ENCODE data around the gene FRMD4B. TPM values are rescaled to one million over a fixed set of nuclear protein-coding genes. Genes with fewer than 3 reads are reported as not detected.

FRMD4B gene
- total RNA-seq, 2 donors from 2014 or later: 30.6 to 37.8 TPM

GRCh38 chr3:69409831-69410230 lies 23.9 kb upstream of the FRMD4B start:
- Histone ChIP-seq H3K27ac (peak overlapping the region in 1 of 2 donors; percentile 43), H3K9me3 (peaks cover 0 to 6% of the 10 kb centered on the region in 2 donors), H3K4me1 (peaks cover 0 to 34% of the 10 kb centered on the region in 2 donors), H3K4me3 (no peak overlapping the region), H3K27me3 (no peaks in the 10 kb centered on the region), H3K36me3 (no peaks in the 10 kb centered on the region)
- no peak for DNase-seq (ENCODE audit: low spot score)
- TF ChIP-seq, protein P1, sequence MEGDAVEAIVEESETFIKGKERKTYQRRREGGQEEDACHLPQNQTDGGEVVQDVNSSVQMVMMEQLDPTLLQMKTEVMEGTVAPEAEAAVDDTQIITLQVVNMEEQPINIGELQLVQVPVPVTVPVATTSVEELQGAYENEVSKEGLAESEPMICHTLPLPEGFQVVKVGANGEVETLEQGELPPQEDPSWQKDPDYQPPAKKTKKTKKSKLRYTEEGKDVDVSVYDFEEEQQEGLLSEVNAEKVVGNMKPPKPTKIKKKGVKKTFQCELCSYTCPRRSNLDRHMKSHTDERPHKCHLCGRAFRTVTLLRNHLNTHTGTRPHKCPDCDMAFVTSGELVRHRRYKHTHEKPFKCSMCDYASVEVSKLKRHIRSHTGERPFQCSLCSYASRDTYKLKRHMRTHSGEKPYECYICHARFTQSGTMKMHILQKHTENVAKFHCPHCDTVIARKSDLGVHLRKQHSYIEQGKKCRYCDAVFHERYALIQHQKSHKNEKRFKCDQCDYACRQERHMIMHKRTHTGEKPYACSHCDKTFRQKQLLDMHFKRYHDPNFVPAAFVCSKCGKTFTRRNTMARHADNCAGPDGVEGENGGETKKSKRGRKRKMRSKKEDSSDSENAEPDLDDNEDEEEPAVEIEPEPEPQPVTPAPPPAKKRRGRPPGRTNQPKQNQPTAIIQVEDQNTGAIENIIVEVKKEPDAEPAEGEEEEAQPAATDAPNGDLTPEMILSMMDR (IDR thresholded peaks at IDR 0.05): no peak

DNA sequence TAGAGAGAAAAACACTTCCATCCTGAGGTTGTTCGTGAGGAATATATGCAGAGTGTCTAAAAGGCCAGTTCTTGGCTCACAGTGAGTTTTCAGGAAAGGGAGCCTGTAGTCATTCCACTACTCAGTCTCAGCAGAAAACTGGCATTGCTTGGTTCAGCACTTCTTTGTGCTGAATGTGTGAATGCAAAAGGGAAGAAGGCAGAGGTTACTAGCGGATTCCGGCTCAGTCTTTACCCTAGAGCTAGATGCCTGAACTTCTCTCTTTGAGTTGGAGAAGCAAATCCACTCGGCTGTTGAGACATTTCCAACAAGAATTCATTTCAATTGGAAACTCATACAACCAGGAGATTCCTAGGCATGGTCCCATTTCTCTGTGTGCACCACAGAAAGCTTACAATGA lies 23.1 kb upstream of the FRMD4B start:
- Histone ChIP-seq H3K27ac (no peak overlapping the region), H3K4me1 (peaks cover 0 to 34% of the 10 kb centered on the region in 2 donors), H3K36me3 (no peaks in the 10 kb centered on the region), H3K9me3 (peaks cover 0 to 7% of the 10 kb centered on the region in 2 donors), H3K4me3 (no peak overlapping the region), H3K27me3 (no peaks in the 10 kb centered on the region)
- TF ChIP-seq, protein P1 (IDR thresholded peaks at IDR 0.05): no peak
- DNase-seq (ENCODE audit: low spot score): no peak

DNA sequence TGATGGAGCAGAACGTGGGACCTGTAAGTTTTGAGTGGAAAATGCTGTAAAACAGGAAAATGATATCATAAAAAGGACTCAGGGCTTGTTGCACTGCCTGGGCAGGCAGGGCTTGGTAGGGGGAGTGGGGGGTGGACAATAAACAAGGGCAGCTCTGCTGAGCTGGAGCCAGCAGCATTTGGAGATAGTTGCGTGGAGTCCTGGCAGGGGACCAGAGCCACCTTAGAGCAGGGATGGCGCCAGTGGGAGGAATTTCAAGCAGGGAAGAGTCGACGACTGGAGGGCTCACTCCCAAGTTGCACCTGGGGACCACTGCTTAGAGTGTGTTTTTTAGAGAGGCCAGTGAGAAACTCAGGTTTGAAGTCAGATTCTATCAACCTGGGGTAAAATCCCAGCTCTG lies 22.7 kb upstream of the FRMD4B start:
- peaks cover 0 to 34% of the 10 kb centered on the region in 2 donors for H3K4me1 ChIP-seq
- H3K36me3 ChIP-seq: no peaks in the 10 kb centered on the region
- TF ChIP-seq, protein P1 (IDR thresholded peaks at IDR 0.05): no peak
- H3K4me3 ChIP-seq: no peak overlapping the region
- peak overlapping the region in 1 of 2 donors; percentile 35 for H3K27ac ChIP-seq
- peaks cover 0 to 7% of the 10 kb centered on the region in 2 donors for H3K9me3 ChIP-seq
- no peak for DNase-seq (ENCODE audit: low spot score)
- no peaks in the 10 kb centered on the region for H3K27me3 ChIP-seq

GRCh38 chr3:69407908-69408307 lies 22.0 kb upstream of the FRMD4B start:
- Histone ChIP-seq H3K4me3 (no peak overlapping the region), H3K27ac (no peak overlapping the region), H3K27me3 (no peaks in the 10 kb centered on the region), H3K36me3 (no peaks in the 10 kb centered on the region), H3K4me1 (peaks cover 0 to 34% of the 10 kb centered on the region in 2 donors), H3K9me3 (peaks cover 0 to 7% of the 10 kb centered on the region in 2 donors)
- TF ChIP-seq, protein P1 (IDR thresholded peaks at IDR 0.05): no peak
- no peak for DNase-seq (ENCODE audit: low spot score)

DNA sequence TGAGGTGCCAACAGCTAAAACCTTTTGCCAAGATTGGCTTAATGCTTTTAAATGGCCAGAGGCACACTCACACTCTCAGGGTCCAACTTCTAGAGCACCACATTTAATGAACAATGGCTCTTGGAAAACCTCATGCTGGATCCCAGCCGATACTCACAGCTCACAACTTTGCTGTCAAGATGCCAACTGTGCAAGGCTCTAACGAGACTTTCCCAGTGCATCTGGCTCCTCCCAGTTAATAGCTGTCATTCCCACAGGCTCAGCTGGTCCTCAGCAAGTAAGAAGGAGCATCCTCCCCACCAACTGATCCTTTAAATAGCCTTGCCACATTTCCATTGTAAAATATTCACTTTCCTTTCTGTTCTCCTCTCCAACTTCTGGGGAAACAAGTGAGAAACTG lies 20.3 kb upstream of the FRMD4B start:
- TF ChIP-seq, protein P1 (IDR thresholded peaks at IDR 0.05): no peak
- DNase-seq (ENCODE audit: low spot score): peak; percentile 66
- H3K4me1 ChIP-seq: peaks cover 0 to 34% of the 10 kb centered on the region in 2 donors

GRCh38 chr3:69405067-69405466 lies 19.2 kb upstream of the FRMD4B start:
- H3K9me3 ChIP-seq: peaks cover 0 to 7% of the 10 kb centered on the region in 2 donors
- H3K4me1 ChIP-seq: peaks cover 0 to 32% of the 10 kb centered on the region in 2 donors
- DNase-seq (ENCODE audit: low spot score): no peak
- H3K4me3 ChIP-seq: no peak overlapping the region
- TF ChIP-seq, protein P1 (IDR thresholded peaks at IDR 0.05): no peak
- no peak overlapping the region for H3K27ac ChIP-seq
- H3K27me3 ChIP-seq: no peaks in the 10 kb centered on the region
- no peaks in the 10 kb centered on the region for H3K36me3 ChIP-seq

More for the DNA sequence above, 20.3 kb upstream of the FRMD4B start:
- Histone ChIP-seq H3K4me3 (no peak overlapping the region), H3K36me3 (no peaks in the 10 kb centered on the region), H3K9me3 (peaks cover 0 to 7% of the 10 kb centered on the region in 2 donors), H3K27ac (peak overlapping the region in 1 of 2 donors; percentile 26), H3K27me3 (no peaks in the 10 kb centered on the region)
